GM10266 (cell line): Measurements from ENCODE around the gene PDPK1.
"Not testable (repeated sequence)": the region's sequence is repeated elsewhere in the genome, so short reads cannot be mapped to it uniquely, and the experiment has no call there.

Source experiments
- DNase-seq: peaks from one replicate; pipeline ENCODE4 v3.0.0; 2012; ENCODE audit errors: extremely low spot score
- TF ChIP-seq, protein P1 (sequence below): IDR thresholded peaks from 2 replicates; pipeline ENCODE4 v1.5.1; 2012; ENCODE audit warnings: mild to moderate bottlenecking, low read depth; ENCODE audit not compliant: control insufficient read depth, insufficient read depth; ENCODE audit errors: missing control alignments

The PDPK1 gene

GRCh38 chr16:2639071-2639721 is 101.4 kb downstream of the PDPK1 start:
- TF ChIP-seq, protein P1, sequence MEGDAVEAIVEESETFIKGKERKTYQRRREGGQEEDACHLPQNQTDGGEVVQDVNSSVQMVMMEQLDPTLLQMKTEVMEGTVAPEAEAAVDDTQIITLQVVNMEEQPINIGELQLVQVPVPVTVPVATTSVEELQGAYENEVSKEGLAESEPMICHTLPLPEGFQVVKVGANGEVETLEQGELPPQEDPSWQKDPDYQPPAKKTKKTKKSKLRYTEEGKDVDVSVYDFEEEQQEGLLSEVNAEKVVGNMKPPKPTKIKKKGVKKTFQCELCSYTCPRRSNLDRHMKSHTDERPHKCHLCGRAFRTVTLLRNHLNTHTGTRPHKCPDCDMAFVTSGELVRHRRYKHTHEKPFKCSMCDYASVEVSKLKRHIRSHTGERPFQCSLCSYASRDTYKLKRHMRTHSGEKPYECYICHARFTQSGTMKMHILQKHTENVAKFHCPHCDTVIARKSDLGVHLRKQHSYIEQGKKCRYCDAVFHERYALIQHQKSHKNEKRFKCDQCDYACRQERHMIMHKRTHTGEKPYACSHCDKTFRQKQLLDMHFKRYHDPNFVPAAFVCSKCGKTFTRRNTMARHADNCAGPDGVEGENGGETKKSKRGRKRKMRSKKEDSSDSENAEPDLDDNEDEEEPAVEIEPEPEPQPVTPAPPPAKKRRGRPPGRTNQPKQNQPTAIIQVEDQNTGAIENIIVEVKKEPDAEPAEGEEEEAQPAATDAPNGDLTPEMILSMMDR, result peak; percentile 34
- not testable (repeated sequence) for DNase-seq

DNA sequence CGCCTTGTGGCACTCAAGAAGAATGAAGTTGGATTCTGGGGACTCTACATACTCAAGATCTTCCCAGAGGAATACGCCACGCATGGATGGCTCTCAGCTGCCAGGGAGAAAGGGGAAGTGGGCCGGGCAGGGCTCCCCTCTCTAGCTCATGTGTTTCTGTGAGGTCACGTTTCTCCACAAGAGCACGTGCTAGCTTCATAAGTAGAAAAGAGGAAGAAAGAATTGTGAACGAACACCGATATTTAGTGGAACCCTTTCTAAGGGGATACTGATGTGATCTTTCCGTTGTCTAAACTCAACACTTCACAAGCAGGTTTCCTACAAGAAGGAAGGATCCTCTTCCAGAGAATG is 101.9 kb downstream of the PDPK1 start:
- DNase-seq, result not testable (repeated sequence)

DNA sequence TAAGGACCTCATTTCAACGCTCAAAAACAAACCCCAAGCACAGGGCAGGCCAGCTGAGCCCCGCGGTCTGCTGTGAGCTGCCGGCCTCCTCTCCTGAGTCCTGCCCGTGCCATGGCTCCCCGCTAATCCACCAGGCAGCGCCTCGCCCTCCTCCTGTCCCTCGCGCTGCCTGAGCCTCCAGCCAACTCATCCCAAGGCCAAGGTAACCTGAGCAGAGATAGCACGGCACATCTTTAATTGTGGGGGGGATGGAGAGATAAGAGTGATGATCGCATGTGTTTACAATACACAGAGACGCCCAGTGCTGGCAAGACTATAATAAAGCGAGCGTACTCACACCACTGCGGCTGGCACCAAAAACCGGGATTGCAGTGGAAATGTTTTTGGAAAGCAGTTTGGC is 104.7 kb downstream of the PDPK1 start:
- DNase-seq, result not testable (repeated sequence)

DNA sequence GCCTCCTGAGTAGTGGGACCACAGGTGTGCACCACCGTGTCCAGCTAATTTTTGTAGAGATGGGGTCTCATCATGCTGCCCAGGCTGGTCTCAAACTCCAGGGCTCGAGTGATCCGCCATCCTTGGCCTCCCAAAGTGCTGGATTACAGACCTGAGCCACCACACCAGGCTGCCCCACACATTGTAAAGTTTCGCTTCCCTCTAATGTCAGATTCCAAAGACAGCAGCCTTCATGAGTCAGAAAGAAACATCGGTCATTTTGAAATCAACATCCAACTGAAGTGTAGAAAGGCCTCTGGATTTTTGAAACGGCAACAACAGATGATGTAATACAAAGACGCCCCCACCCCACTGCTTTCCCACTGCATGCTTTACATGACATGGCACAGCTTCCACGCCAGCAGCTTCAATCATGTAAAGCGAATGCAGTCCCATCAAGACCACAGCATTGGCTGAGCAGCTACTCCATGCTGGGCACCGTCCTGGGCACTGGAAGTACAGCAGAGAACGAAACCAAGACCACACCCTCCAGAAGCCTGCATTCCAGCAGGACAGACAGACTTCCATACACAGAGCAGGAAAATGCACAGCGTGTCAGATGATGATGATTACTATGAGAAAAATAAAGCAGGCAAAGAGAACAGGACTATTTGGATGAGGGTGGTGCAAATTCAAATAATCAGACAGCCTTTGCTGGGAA is 107.1 kb downstream of the PDPK1 start:
- not testable (repeated sequence) for DNase-seq

GRCh38 chr16:2651268-2651871 is 113.5 kb downstream of the PDPK1 start:
- DNase-seq, result not testable (repeated sequence)
